ENCODE measurements around the gene CEMP1. TPM values are rescaled to one million over a fixed set of nuclear protein-coding genes. Genes with fewer than 3 reads are reported as not detected.

Gene CEMP1
- total RNA-seq, 4 donors from 2014 or later, result 0.46 to 3.3 TPM; not detected in 2

- no peaks in the 10 kb centered on the region for H3K36me3 ChIP-seq
- no peak for DNase-seq
- no peak overlapping the region for H3K4me3 ChIP-seq
- H3K9me3 ChIP-seq, result no peaks in the 10 kb centered on the region
- H3K27ac ChIP-seq, result no peak overlapping the region
- no peaks in the 10 kb centered on the region for H3K4me1 ChIP-seq
- no peaks in the 10 kb centered on the region for H3K27me3 ChIP-seq
- intact Hi-C loops (cut with DNase I; ENCODE audit: low total_unique reads), result loop anchor here (10.0 kb wide), 1 partner anchor 160 kb away; no protein-coding TSS in a partner anchor
- TF ChIP-seq POLR2A (IDR thresholded peaks at IDR 0.05) (no peak), CTCF (IDR thresholded peaks at IDR 0.05) (no peak)
These were observed 36.6 kb downstream of the CEMP1 start for GRCh38 chr16:2494616-2495015.

GRCh38 chr16:2493605-2494004 is 37.6 kb downstream of the CEMP1 start:
- Histone ChIP-seq H3K27ac (no peak overlapping the region), H3K36me3 (no peaks in the 10 kb centered on the region), H3K27me3 (no peaks in the 10 kb centered on the region), H3K4me1 (no peaks in the 10 kb centered on the region), H3K9me3 (no peaks in the 10 kb centered on the region), H3K4me3 (no peak overlapping the region)
- TF ChIP-seq POLR2A (IDR thresholded peaks at IDR 0.05), result no peak
- TF ChIP-seq CTCF (IDR thresholded peaks at IDR 0.05), result no peak
- intact Hi-C loops (cut with DNase I; ENCODE audit: low total_unique reads), result loop anchor here (10.0 kb wide), 1 partner anchor 159 kb away; no protein-coding TSS in a partner anchor
- DNase-seq, result no peak

GRCh38 chr16:2492292-2492691 is 38.9 kb downstream of the CEMP1 start:
- no peak overlapping the region for H3K27ac ChIP-seq
- H3K36me3 ChIP-seq, result no peaks in the 10 kb centered on the region
- H3K9me3 ChIP-seq, result no peaks in the 10 kb centered on the region
- TF ChIP-seq POLR2A (IDR thresholded peaks at IDR 0.05), result no peak
- H3K4me3 ChIP-seq, result no peak overlapping the region
- no peaks in the 10 kb centered on the region for H3K4me1 ChIP-seq
- H3K27me3 ChIP-seq, result no peaks in the 10 kb centered on the region
- intact Hi-C loops (cut with DNase I; ENCODE audit: low total_unique reads), result loop anchor here (10.0 kb wide), 1 partner anchor 157 kb away; no protein-coding TSS in a partner anchor
- DNase-seq, result no peak

- DNase-seq, result no peak
- H3K36me3 ChIP-seq, result no peaks in the 10 kb centered on the region
- no peaks in the 10 kb centered on the region for H3K27me3 ChIP-seq
- no peak overlapping the region for H3K27ac ChIP-seq
- no peak for TF ChIP-seq POLR2A (IDR thresholded peaks at IDR 0.05)
- no peak for TF ChIP-seq CTCF (IDR thresholded peaks at IDR 0.05)
- H3K4me3 ChIP-seq, result no peak overlapping the region
- no peaks in the 10 kb centered on the region for H3K9me3 ChIP-seq
- H3K4me1 ChIP-seq, result no peaks in the 10 kb centered on the region
- intact Hi-C loops (cut with DNase I; ENCODE audit: low total_unique reads), result loop anchor here (10.0 kb wide), 1 partner anchor 156 kb away; no protein-coding TSS in a partner anchor
These were observed 40.8 kb downstream of the CEMP1 start for GRCh38 chr16:2490190-2491105.

- TF ChIP-seq CTCF (IDR thresholded peaks at IDR 0.05) (no peak), POLR2A (IDR thresholded peaks at IDR 0.05) (no peak)
- Histone ChIP-seq H3K27ac (no peak overlapping the region), H3K27me3 (no peaks in the 10 kb centered on the region), H3K36me3 (no peaks in the 10 kb centered on the region), H3K9me3 (no peaks in the 10 kb centered on the region), H3K4me1 (no peaks in the 10 kb centered on the region), H3K4me3 (no peak overlapping the region)
- intact Hi-C loops (cut with DNase I; ENCODE audit: low total_unique reads), result no loop called here
- no peak for DNase-seq
These were observed 41.6 kb downstream of the CEMP1 start for GRCh38 chr16:2489581-2489980.

Data from uterus (tissue), 4 donors.